GM12878 (cell line): Measurements from ENCODE around the gene PREP. TPM values are rescaled to one million over a fixed set of nuclear protein-coding genes. Genes with fewer than 3 reads are reported as not detected.

Experiments used
- ATAC-seq: fragments of 200-7000 bp; cut with Tn5 transposase; 3 replicates; pipeline ENCODE4 v1.9.1; 2020; ENCODE audit warnings: mild to moderate bottlenecking, moderate library complexity
- BruUV-seq: library from RNA; stranded (reverse); fragments of 400-500 nt; replicated peaks from 2 replicates; lab custom pipeline; 2021; lab: Mats Ljungman, UMichigan
- CTCF ChIA-PET: fragments of 300-600 bp; sonication (Branson Sonifier 250); formaldehyde crosslinking; extraction: SDS; loops from one replicate; lab custom pipeline; 2021; ENCODE audit warnings: inconsistent platforms; lab: Yijun Ruan, JAX
- POLR2A ChIA-PET: fragments of 350-600 bp; formaldehyde crosslinking; extraction: SDS; loops from one replicate; lab custom pipeline; 2021; ENCODE audit warnings: inconsistent platforms; lab: Charles Lee
- RAD21 ChIA-PET: fragments of 300-600 bp; sonication (Branson Sonifier 250); formaldehyde crosslinking; loops from one replicate; lab custom pipeline; 2023; ENCODE audit warnings: antibody characterized with exemption; ENCODE audit not compliant: unreplicated experiment; lab: Charles Lee
- SMC1A ChIA-PET: fragments of 300-600 bp; sonication (Branson Sonifier 250); formaldehyde crosslinking; loops from one replicate; lab custom pipeline; 2023; ENCODE audit not compliant: unreplicated experiment, uncharacterized antibody; lab: Charles Lee
- DNase-seq: peaks from one replicate; pipeline ENCODE4 v3.0.0-alpha.2; 2011; ENCODE audit warnings: low read depth, low spot score
- FAIRE-seq: peaks from 3 replicates; lab custom pipeline; 2011; peaks lifted over from hg19 to GRCh38; lab: Jason Lieb, UNC
- H2AFZ ChIP-seq: 2 replicates; pipeline ENCODE4 v1.6.0; 2011; ENCODE audit warnings: low read depth, low read length, control low read depth; ENCODE audit not compliant: control insufficient read depth
- H3K27ac ChIP-seq: 2 replicates; pipeline ENCODE4 v1.5.1; 2011; ENCODE audit warnings: control low read depth; ENCODE audit not compliant: control insufficient read depth, insufficient read depth
- H3K27me3 ChIP-seq, 2 experiments: replicated peaks in 1 of 2; 2 replicates each; pipeline versions ENCODE4 v1.6.0 to v1.6.1; 2011; ENCODE audit warnings: low read length in 1 of 2; ENCODE audit not compliant: control insufficient read depth in 2 of 2, insufficient read depth in 2 of 2
- H3K36me3 ChIP-seq, 2 experiments: 2 replicates each; pipeline ENCODE4 v1.5.1; 2011; ENCODE audit warnings: low read length in 1 of 2; ENCODE audit not compliant: control insufficient read depth in 2 of 2, insufficient read depth in 2 of 2
- H3K4me1 ChIP-seq: 2 replicates; pipeline ENCODE4 v1.6.1; 2011; ENCODE audit warnings: mild to moderate bottlenecking, low read length, moderate library complexity, mixed read lengths; ENCODE audit not compliant: control insufficient read depth, insufficient read depth
- H3K4me2 ChIP-seq: 2 replicates; pipeline ENCODE4 v1.6.0; 2011; ENCODE audit warnings: control low read depth; ENCODE audit not compliant: control insufficient read depth, insufficient read depth
- H3K4me3 ChIP-seq: fragments of 200-600 bp; sonication (generic); 2 replicates; pipeline ENCODE4 v1.5.1; 2016
- H3K79me2 ChIP-seq: 2 replicates; pipeline ENCODE4 v1.6.0; 2011; ENCODE audit warnings: low read length; ENCODE audit not compliant: control insufficient read depth, insufficient read depth
- H3K9ac ChIP-seq: 2 replicates; pipeline ENCODE4 v1.8.0; 2011; ENCODE audit warnings: low read length, control low read depth, mixed read lengths; ENCODE audit not compliant: control insufficient read depth, insufficient read depth
- H3K9me3 ChIP-seq: replicated peaks from 3 replicates; pipeline ENCODE4 v1.5.1; 2011; ENCODE audit warnings: mild to moderate bottlenecking, low read length; ENCODE audit not compliant: control insufficient read depth, insufficient read depth
- H4K20me1 ChIP-seq: 2 replicates; pipeline ENCODE4 v1.6.0; 2011; ENCODE audit not compliant: control insufficient read depth, insufficient read depth
- ATF3 ChIP-seq: IDR thresholded peaks from 2 replicates; pipeline ENCODE4 v1.6.1; 2011; ENCODE audit warnings: low read depth, mild to moderate bottlenecking, low read length, moderate library complexity, borderline replicate concordance; ENCODE audit errors: extremely low read depth
- CBFB ChIP-seq: IDR thresholded peaks from 2 replicates; pipeline ENCODE4 v1.6.1; 2016; ENCODE audit warnings: antibody characterized with exemption, low read depth
- E4F1 ChIP-seq: fragments of 450-650 bp; IDR thresholded peaks from 2 replicates; pipeline ENCODE4 v1.6.1; 2018; ENCODE audit warnings: borderline replicate concordance, mild to moderate bottlenecking; ENCODE audit not compliant: partially characterized antibody
- HSF1 ChIP-seq: fragments of 150-350 bp; IDR thresholded peaks from 2 replicates; pipeline ENCODE4 v1.6.1; 2014; ENCODE audit warnings: mild to moderate bottlenecking, low read depth, low read length
- IRF4 ChIP-seq: IDR thresholded peaks from 2 replicates; pipeline ENCODE4 v1.6.1; 2011; ENCODE audit warnings: low read depth, low read length
- IRF5 ChIP-seq: fragments of 450-650 bp; IDR thresholded peaks from 2 replicates; pipeline ENCODE4 v1.6.1; 2017; ENCODE audit warnings: borderline replicate concordance
- SMC3 ChIP-seq: IDR thresholded peaks from 2 replicates; pipeline ENCODE4 v1.6.1; 2011; ENCODE audit warnings: low read length, improper control_type of control experiment, borderline replicate concordance
- SREBF2 ChIP-seq: IDR thresholded peaks from 2 replicates; pipeline ENCODE4 v1.6.1; 2012; ENCODE audit warnings: mild to moderate bottlenecking, low read length
- SRF ChIP-seq, 2 experiments: IDR thresholded peaks; 2 replicates each; pipeline ENCODE4 v1.6.1; 2011; ENCODE audit warnings: low read depth in 2 of 2, low read length in 2 of 2, mild to moderate bottlenecking in 1 of 2, moderate library complexity in 1 of 2
- TCF7 ChIP-seq: IDR thresholded peaks from 2 replicates; pipeline ENCODE4 v1.6.1; 2014; ENCODE audit warnings: antibody characterized with exemption, borderline replicate concordance
- YY1 ChIP-seq: IDR thresholded peaks from 2 replicates; pipeline ENCODE4 v1.6.1; 2011; ENCODE audit warnings: low read depth, mild to moderate bottlenecking, low read length
- ZBTB40 ChIP-seq: fragments of 450-650 bp; IDR thresholded peaks from 2 replicates; pipeline ENCODE4 v1.6.1; 2016; ENCODE audit warnings: mild to moderate bottlenecking, moderate library complexity, borderline replicate concordance
- WGBS: methylation state at CpG from one replicate; pipeline ENCODE4 v1.1.6; 2016; ENCODE audit warnings: low lambda C conversion rate; ENCODE audit not compliant: insufficient replicate concordance, insufficient coverage; ENCODE audit errors: missing lambda C conversion rate; 5-methylcytosine and 5-hydroxymethylcytosine counted together
- in situ Hi-C: fragments of 300-500 bp; cut with MboI; formaldehyde crosslinking; loops from 9 replicates; pipeline ENCODE4 v1.14.3; 2018; ENCODE audit warnings: mixed read lengths
- intact Hi-C: fragments of 100-400 bp; cut with micrococcal nuclease; formaldehyde crosslinking; loops from one replicate; pipeline ENCODE4 v1.14.2; 2022; ENCODE audit not compliant: unreplicated experiment
- polyA plus RNA-seq, 11 experiments: library from polyadenylated mRNA; depleted of rRNA in 4 of 11; unstranded in 6 of 11; stranded (reverse) in 5 of 11; fragments of >200 nt; fragmentation: Nextera tagmentation in 4 of 11; fragmentation: Illumina TruSeq in 1 of 11; extraction: Ambion mirVana in 4 of 11; extraction: Trizol in 1 of 11; gene quantifications; 1 replicate in 1 of 11; 2 replicates in 10 of 11; pipeline versions ENCODE4 v1.2.1 to v1.2.3, GENCODE V29; 2011 to 2016; ENCODE audit warnings: inconsistent platforms in 2 of 11, missing spikeins in 2 of 11, low read depth in 1 of 11
- total RNA-seq, 4 experiments: library from RNA; depleted of rRNA in 3 of 4; stranded (reverse); fragments of >200 nt in 3 of 4; fragmentation: Illumina TruSeq in 1 of 4; extraction: Trizol in 1 of 4; gene quantifications; 2 replicates each; pipeline versions ENCODE4 v1.2.1 to v1.2.3, GENCODE V29; 2013 to 2021

The PREP gene
- total and polyA plus RNA-seq, 10 of the 15 experiments (the other 5 are each of a cell fraction or from before 2014, with no cell fraction given) = 6.5 to 33.6 (median 18.1) TPM

GRCh38 chr6:105322499-105323225 is 80.2 kb downstream of the PREP start:
- no peak for ATAC-seq
- no peak overlapping the region for H3K27ac ChIP-seq
- no peaks in the 10 kb centered on the region for H3K79me2 ChIP-seq
- RAD21 ChIA-PET = no interaction called here
- POLR2A ChIA-PET = no interaction called here
- BruUV-seq = TSS peak; percentile 25
- no peaks in the 10 kb centered on the region for H4K20me1 ChIP-seq
- CTCF ChIA-PET = no interaction called here
- H3K4me2 ChIP-seq = no peak overlapping the region
- no peak for DNase-seq
- H3K9ac ChIP-seq = no peak overlapping the region
- no peaks in the 10 kb centered on the region for H3K27me3 ChIP-seq
- no peak overlapping the region for H3K4me3 ChIP-seq
- in situ Hi-C loops = no loop called here
- FAIRE-seq = no peak
- H3K9me3 ChIP-seq = no peaks in the 10 kb centered on the region
- H2AFZ ChIP-seq = no peak overlapping the region
- no peaks in the 10 kb centered on the region; the same call in 1 of the 2 replicates for H3K4me1 ChIP-seq
- peaks cover 3 to 23% of the 10 kb centered on the region in 2 experiments for H3K36me3 ChIP-seq
- SMC1A ChIA-PET = interaction anchor here (0.6 to 1.0 kb wide), 2 partner anchors 11 to 321 kb away, joined by 3 to 5 read pairs; no protein-coding TSS in a partner anchor
- WGBS = 94% methylated on average over 3 of the region's 3 CpGs
- intact Hi-C loops = no loop called here
- TF ChIP-seq SMC3 (no peak), IRF4 (no peak), SRF (IDR thresholded peaks at IDR 0.05; ENCODE audit: low read depth in 2 of 2, low read length in 2 of 2) (no peak), E4F1 (no peak), IRF5 (no peak), ZBTB40 (no peak), ATF3 (no peak), TCF7 (no peak), CBFB (no peak), HSF1 (no peak), SREBF2 (no peak), YY1 (no peak)
